PC-9 (cell line): ENCODE measurements around the gene GNA12. TPM values are rescaled to one million over a fixed set of nuclear protein-coding genes. Genes with fewer than 3 reads are reported as not detected.

Experiments used
- BruUV-seq: library from RNA; stranded (reverse); fragments of 400-500 nt; replicated peaks from 2 replicates; lab custom pipeline; 2021; lab: Mats Ljungman, UMichigan
- CTCF ChIA-PET: fragments of 300-600 bp; sonication (Branson Sonifier 250); formaldehyde crosslinking; loops from one replicate; lab custom pipeline; 2022; ENCODE audit warnings: antibody characterized with exemption; lab: Charles Lee
- POLR2A ChIA-PET: fragments of 300-600 bp; sonication (Branson Sonifier 250); formaldehyde crosslinking; loops from one replicate; lab custom pipeline; 2022; ENCODE audit warnings: antibody characterized with exemption; ENCODE audit not compliant: unreplicated experiment; lab: Charles Lee
- DNase-seq, 2 experiments: peaks; one replicate each; pipeline versions ENCODE4 v3.0.0 to v3.0.0-alpha.2; 2015 to 2022; ENCODE audit warnings: mixed read lengths in 1 of 2
- H2AFZ ChIP-seq: fragments of 200-600 bp; sonication (generic); 2 replicates; pipeline ENCODE4 v1.8.1; 2017; ENCODE audit warnings: antibody characterized with exemption
- H3F3A ChIP-seq: fragments of 200-600 bp; sonication (generic); 2 replicates; pipeline ENCODE4 v1.8.1; 2017; ENCODE audit warnings: antibody characterized with exemption, mild to moderate bottlenecking, low read depth; ENCODE audit not compliant: insufficient read depth
- H3K27ac ChIP-seq: fragments of 200-600 bp; sonication (generic); 2 replicates; pipeline ENCODE4 v1.6.1; 2016; ENCODE audit warnings: mixed run types
- H3K27me3 ChIP-seq: fragments of 200-600 bp; sonication (generic); 2 replicates; pipeline ENCODE4 v1.6.1; 2016; ENCODE audit warnings: low read depth, mixed run types; ENCODE audit not compliant: insufficient read depth
- H3K36me3 ChIP-seq: fragments of 200-600 bp; sonication (generic); 2 replicates; pipeline ENCODE4 v1.6.1; 2016; ENCODE audit warnings: low read depth, mixed run types
- H3K4me1 ChIP-seq: fragments of 200-600 bp; sonication (generic); replicated peaks from 2 replicates; pipeline ENCODE4 v1.6.1; 2016; ENCODE audit warnings: mixed run types; ENCODE audit not compliant: insufficient read depth
- H3K4me2 ChIP-seq: fragments of 200-600 bp; sonication (generic); 2 replicates; pipeline ENCODE4 v1.6.1; 2017; ENCODE audit warnings: mixed run types
- H3K4me3 ChIP-seq: fragments of 200-600 bp; sonication (generic); 2 replicates; pipeline ENCODE4 v1.6.1; 2016; ENCODE audit warnings: mixed run types
- H3K79me2 ChIP-seq: fragments of 200-600 bp; sonication (generic); 2 replicates; pipeline ENCODE4 v1.6.1; 2017; ENCODE audit warnings: low read depth, mixed run types
- H3K9me2 ChIP-seq: fragments of 200-600 bp; sonication (generic); 2 replicates; pipeline ENCODE4 v1.8.1; 2017; ENCODE audit warnings: mild to moderate bottlenecking; ENCODE audit not compliant: insufficient read depth
- H3K9me3 ChIP-seq: fragments of 200-600 bp; sonication (generic); 2 replicates; pipeline ENCODE4 v1.8.1; 2016; ENCODE audit warnings: low read depth; ENCODE audit not compliant: insufficient read depth
- H4K20me1 ChIP-seq: fragments of 200-600 bp; sonication (generic); 2 replicates; pipeline ENCODE4 v1.8.1; 2017; ENCODE audit not compliant: insufficient read depth
- CTCF ChIP-seq: fragments of 200-600 bp; sonication (generic); conservative IDR thresholded peaks from 2 replicates; pipeline ENCODE4 v1.6.1; 2017; ENCODE audit warnings: mixed run types, antibody characterized with exemption, mild to moderate bottlenecking, moderate library complexity
- EZH2 ChIP-seq: fragments of 200-600 bp; sonication (generic); IDR thresholded peaks from 2 replicates; pipeline ENCODE4 v1.8.0; 2017; ENCODE audit warnings: antibody characterized with exemption, low read depth
- intact Hi-C: fragments of 100-400 bp; cut with micrococcal nuclease; formaldehyde crosslinking; loops from one replicate; pipeline ENCODE4 v1.10.0; 2022; ENCODE audit not compliant: unreplicated experiment
- total RNA-seq: library from RNA; stranded (reverse); gene quantifications from 2 replicates; pipeline ENCODE4 v1.2.3, GENCODE V29; 2021

Gene GNA12
- total RNA-seq, 1 experiment from 2014 or later: 51.7 TPM

GRCh38 chr7:2869981-2870380, 25.9 kb upstream of the GNA12 start:
- H3F3A ChIP-seq: peaks cover 29% of the 10 kb centered on the region
- DNase-seq: no peak
- no peaks in the 10 kb centered on the region for H3K36me3 ChIP-seq
- no peaks in the 10 kb centered on the region for H4K20me1 ChIP-seq
- intact Hi-C loops: loop anchor here (5.0 kb wide), 1 partner anchor 1762 kb away; no protein-coding TSS in a partner anchor
- H3K4me2 ChIP-seq: no peak overlapping the region
- no peaks in the 10 kb centered on the region for H3K27me3 ChIP-seq
- POLR2A ChIA-PET: interaction anchor here (0.6 kb wide), 3 partner anchors 50 to 1857 kb away, joined by 4 to 15 read pairs (median 7); no protein-coding TSS in a partner anchor
- H3K9me2 ChIP-seq: no peaks in the 10 kb centered on the region
- no peaks in the 10 kb centered on the region for H3K79me2 ChIP-seq
- H3K9me3 ChIP-seq: no peaks in the 10 kb centered on the region
- no peak overlapping the region for H2AFZ ChIP-seq
- CTCF ChIA-PET: no interaction called here
- peaks cover 17% of the 10 kb centered on the region for H3K4me1 ChIP-seq
- H3K4me3 ChIP-seq: no peak overlapping the region
- BruUV-seq: no TSS peak
- no peak for TF ChIP-seq CTCF
- no peak for TF ChIP-seq EZH2
- H3K27ac ChIP-seq: no peak overlapping the region

GRCh38 chr7:2866601-2867000, 22.5 kb upstream of the GNA12 start:
- no peak for DNase-seq
- peaks cover 26% of the 10 kb centered on the region for H3F3A ChIP-seq
- H3K79me2 ChIP-seq: no peaks in the 10 kb centered on the region
- H3K9me2 ChIP-seq: no peaks in the 10 kb centered on the region
- H3K4me3 ChIP-seq: no peak overlapping the region
- ChIA-PET POLR2A (interaction anchor here (0.6 kb wide), 1 partner anchor 456 kb away, joined by 3 read pairs; no protein-coding TSS in a partner anchor), CTCF (no interaction called here)
- no peak overlapping the region for H2AFZ ChIP-seq
- no peaks in the 10 kb centered on the region for H4K20me1 ChIP-seq
- intact Hi-C loops: no loop called here
- H3K9me3 ChIP-seq: no peaks in the 10 kb centered on the region
- TF ChIP-seq EZH2: no peak
- no peak for TF ChIP-seq CTCF
- H3K4me1 ChIP-seq: peaks cover 28% of the 10 kb centered on the region
- H3K27me3 ChIP-seq: no peaks in the 10 kb centered on the region
- H3K27ac ChIP-seq: no peak overlapping the region
- BruUV-seq: no TSS peak
- H3K4me2 ChIP-seq: no peak overlapping the region
- H3K36me3 ChIP-seq: no peaks in the 10 kb centered on the region

DNA sequence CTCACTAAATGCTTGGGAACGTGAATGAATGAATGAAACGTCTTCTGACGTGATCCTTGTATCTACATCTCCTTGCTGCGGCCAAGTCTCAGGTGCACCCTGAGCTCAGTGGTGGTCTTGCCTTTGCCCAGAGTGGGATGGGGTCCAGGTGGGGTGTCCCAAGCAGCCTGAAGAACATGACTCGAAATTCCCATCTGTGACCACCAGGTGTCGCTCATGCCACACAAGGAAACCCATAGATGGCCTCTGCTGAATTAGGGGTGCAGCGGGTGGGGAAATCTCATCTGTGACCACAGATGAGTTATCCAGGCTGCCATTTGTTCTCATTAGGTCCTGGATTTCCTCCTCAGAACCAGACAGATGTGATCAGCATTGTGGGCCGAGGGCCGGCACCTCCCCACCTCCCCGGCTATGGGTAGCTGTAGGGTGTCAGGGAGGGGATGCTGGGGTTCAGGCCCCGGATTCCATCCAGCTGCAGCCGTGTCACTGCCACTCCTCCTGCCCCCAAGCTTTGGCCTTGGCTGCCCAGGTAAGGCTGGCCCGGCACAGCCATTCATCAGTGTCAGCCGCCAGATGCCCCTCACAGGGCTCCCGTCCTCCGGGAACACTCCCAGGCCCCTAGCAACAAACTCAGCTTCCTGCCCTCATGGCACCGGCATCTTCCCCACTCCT, 21.0 kb upstream of the GNA12 start:
- no TSS peak for BruUV-seq
- Histone ChIP-seq H3K27me3 (no peaks in the 10 kb centered on the region), H3K9me2 (no peaks in the 10 kb centered on the region), H3K4me3 (peak overlapping the region; percentile 58; the same call in 1 of the 2 replicates), H4K20me1 (no peaks in the 10 kb centered on the region), H3K36me3 (no peaks in the 10 kb centered on the region), H3K27ac (peak overlapping the region; percentile 97), H3K79me2 (no peaks in the 10 kb centered on the region), H3K4me2 (peak overlapping the region; percentile 79), H3K4me1 (peaks cover 28% of the 10 kb centered on the region), H3F3A (peaks cover 32% of the 10 kb centered on the region), H2AFZ (no peak overlapping the region), H3K9me3 (no peaks in the 10 kb centered on the region)
- POLR2A ChIA-PET: interaction anchor here (0.5 to 0.7 kb wide), 2 partner anchors 20 to 438 kb away, joined by 3 to 4 read pairs; no protein-coding TSS in a partner anchor
- TF ChIP-seq CTCF (peak; percentile 100), EZH2 (no peak)
- intact Hi-C loops: loop anchor here (2.0 to 5.0 kb wide), 3 partner anchors 133 to 1032 kb away; no protein-coding TSS in a partner anchor
- CTCF ChIA-PET: interaction anchor here (0.5 to 1.5 kb wide), 4 partner anchors 18 to 333 kb away, joined by 3 to 10 read pairs (median 6); no protein-coding TSS in a partner anchor
- peak; percentile 65 to 70 for DNase-seq
